Tibial artery (tissue), 4 donors: ENCODE results near the gene OVAAL.

Experiments
- DNase-seq, 2 donors: peaks; one replicate each; pipeline ENCODE4 v3.0.0-alpha.2; 2019
- H3K27ac ChIP-seq, 2 donors: fragments of 200-600 bp; sonication (generic) in 1 of 2; 1 replicate in 1 of 2; 2 replicates in 1 of 2; pipeline ENCODE4 v1.5.1; 2018 to 2019; ENCODE audit warnings: mild to moderate bottlenecking in 1 of 2
- H3K27me3 ChIP-seq, 2 donors: fragments of 200-600 bp; sonication (generic) in 1 of 2; one replicate each; pipeline versions ENCODE4 v1.5.1 to v1.6.0; 2016 to 2019
- H3K36me3 ChIP-seq, 3 donors: fragments of 200-600 bp; sonication (generic) in 2 of 3; one replicate each; pipeline ENCODE4 v1.5.1; 2016 to 2019; ENCODE audit warnings: mild to moderate bottlenecking in 2 of 3
- H3K4me1 ChIP-seq, 4 donors: fragments of 200-600 bp; sonication (generic) in 2 of 4; 1 replicate in 3 of 4; 2 replicates in 1 of 4; pipeline ENCODE4 v1.5.1; 2016 to 2019
- H3K4me3 ChIP-seq, 2 donors: fragments of 200-600 bp; sonication (generic) in 1 of 2; 1 replicate in 1 of 2; 2 replicates in 1 of 2; pipeline ENCODE4 v1.5.1; 2018 to 2019; ENCODE audit warnings: mild to moderate bottlenecking in 2 of 2
- H3K9me3 ChIP-seq, 3 donors: fragments of 200-600 bp; sonication (generic) in 1 of 3; one replicate each; pipeline ENCODE4 v1.5.1; 2016 to 2019
- intact Hi-C: fragments of 100-400 bp; cut with DNase I; formaldehyde crosslinking; loops from one replicate; pipeline ENCODE4 v1.15.0; 2023; ENCODE audit warnings: low total_unique reads
- TF ChIP-seq, protein P1 (sequence below), 2 experiments: fragments of 200-600 bp in 1 of 2; fragments of 450-650 bp in 1 of 2; IDR thresholded peaks; one replicate each; pipeline ENCODE4 v1.5.1; 2017 to 2019; ENCODE audit warnings: antibody characterized with exemption in 2 of 2, mild to moderate bottlenecking in 1 of 2, moderate library complexity in 1 of 2

Gene OVAAL

DNA sequence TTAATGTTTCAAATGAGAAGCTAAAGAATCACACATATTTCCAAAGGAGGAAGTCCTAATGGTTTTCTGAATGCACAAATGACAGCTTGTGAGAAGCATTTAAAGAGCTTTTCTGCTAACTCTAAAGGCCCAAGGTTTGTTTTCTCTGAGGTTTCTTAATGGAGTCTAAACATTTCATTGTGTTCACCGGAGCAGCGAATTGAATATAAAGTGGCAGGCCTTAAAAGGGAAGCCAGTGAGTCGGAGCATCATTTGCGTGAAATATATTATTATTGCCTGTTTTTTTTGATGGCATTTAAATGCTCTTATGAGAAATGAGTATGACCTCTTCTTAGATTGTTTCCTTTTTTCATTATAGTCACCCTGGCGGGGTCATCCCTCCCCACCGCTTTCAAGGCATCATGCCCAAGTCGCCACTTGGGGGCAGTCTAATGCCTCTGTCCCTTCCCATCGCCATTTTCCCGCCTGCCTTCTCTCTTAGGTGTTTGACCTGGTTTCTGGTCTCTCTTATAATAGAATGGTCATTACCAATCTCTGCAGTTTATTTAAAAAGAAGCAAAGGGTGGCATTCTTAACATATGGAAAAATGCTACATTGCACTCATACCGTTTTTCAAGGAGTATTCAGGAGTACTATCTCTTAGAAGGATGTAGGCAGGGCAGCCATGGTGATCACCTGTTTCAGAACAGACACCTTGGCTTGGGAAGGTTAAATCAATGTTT lies 25.3 kb upstream of the OVAAL start:
- intact Hi-C loops: loop anchor here (5.0 kb wide), 1 partner anchor 329 kb away; no protein-coding TSS in a partner anchor
- TF ChIP-seq, protein P1, sequence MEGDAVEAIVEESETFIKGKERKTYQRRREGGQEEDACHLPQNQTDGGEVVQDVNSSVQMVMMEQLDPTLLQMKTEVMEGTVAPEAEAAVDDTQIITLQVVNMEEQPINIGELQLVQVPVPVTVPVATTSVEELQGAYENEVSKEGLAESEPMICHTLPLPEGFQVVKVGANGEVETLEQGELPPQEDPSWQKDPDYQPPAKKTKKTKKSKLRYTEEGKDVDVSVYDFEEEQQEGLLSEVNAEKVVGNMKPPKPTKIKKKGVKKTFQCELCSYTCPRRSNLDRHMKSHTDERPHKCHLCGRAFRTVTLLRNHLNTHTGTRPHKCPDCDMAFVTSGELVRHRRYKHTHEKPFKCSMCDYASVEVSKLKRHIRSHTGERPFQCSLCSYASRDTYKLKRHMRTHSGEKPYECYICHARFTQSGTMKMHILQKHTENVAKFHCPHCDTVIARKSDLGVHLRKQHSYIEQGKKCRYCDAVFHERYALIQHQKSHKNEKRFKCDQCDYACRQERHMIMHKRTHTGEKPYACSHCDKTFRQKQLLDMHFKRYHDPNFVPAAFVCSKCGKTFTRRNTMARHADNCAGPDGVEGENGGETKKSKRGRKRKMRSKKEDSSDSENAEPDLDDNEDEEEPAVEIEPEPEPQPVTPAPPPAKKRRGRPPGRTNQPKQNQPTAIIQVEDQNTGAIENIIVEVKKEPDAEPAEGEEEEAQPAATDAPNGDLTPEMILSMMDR (IDR thresholded peaks at IDR 0.05): peak; percentile 73 to 80
- no peaks in the 10 kb centered on the region for H3K9me3 ChIP-seq
- no peak overlapping the region for H3K27ac ChIP-seq
- no peaks in the 10 kb centered on the region for H3K36me3 ChIP-seq
- no peaks in the 10 kb centered on the region for H3K27me3 ChIP-seq
- DNase-seq: peak; percentile 52 to 72
- H3K4me3 ChIP-seq: no peak overlapping the region
- H3K4me1 ChIP-seq: peaks cover 0 to 24% (median 8%) of the 10 kb centered on the region in 4 donors

DNA sequence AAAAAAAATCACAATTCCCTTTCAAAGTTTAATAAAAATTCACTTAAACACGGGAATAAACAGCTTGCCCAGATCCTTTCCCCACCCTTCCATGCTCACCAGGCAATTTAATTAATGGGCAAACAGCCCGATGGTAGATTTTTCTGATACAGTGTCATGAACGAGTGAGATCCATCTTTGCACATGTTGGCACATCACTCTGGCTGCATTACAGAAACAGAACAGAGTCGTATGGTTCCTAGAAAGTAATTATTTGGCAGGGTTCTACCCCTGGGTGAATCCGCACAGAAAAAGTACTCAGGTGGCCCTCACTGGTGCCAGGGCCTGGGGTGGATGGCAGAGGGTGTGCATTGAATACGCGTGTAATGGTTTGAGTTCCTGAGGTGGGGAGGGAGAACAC lies 24.6 kb upstream of the OVAAL start:
- no peak for DNase-seq
- Histone ChIP-seq H3K27ac (no peak overlapping the region), H3K4me3 (no peak overlapping the region), H3K4me1 (peaks cover 0 to 18% (median 5%) of the 10 kb centered on the region in 4 donors), H3K27me3 (no peaks in the 10 kb centered on the region), H3K36me3 (no peaks in the 10 kb centered on the region), H3K9me3 (no peaks in the 10 kb centered on the region)
- intact Hi-C loops: loop anchor here (5.0 kb wide), 1 partner anchor 328 kb away; no protein-coding TSS in a partner anchor
- TF ChIP-seq, protein P1 (IDR thresholded peaks at IDR 0.05): no peak

DNA sequence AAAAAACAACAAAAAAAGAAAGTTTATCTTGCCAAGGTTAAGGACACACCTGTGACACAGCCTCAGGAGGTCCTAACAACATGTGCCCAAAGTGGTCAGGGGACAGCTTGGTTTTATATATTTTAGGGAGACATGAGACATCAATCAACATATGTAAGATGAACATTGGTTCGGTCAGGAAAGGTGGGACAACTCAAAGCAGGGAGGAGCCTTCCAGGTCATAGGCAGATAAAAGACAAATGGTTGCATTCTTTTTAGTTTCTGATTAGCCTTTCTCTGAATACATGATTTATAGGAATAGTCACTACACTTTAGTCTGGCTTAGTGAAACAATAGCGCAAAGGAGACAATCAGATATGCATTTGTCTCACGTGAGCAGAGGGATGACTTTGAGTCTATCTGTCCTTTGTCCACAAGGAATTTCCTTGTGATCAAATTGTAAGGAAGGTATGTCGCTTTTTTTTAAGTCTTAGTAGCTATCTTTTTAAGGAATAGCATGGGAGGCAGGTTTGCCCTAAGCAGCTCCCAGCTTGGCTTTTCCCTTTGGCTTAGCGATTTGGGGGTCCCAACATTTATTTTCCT lies 23.3 kb upstream of the OVAAL start:
- intact Hi-C loops: no loop called here

DNA sequence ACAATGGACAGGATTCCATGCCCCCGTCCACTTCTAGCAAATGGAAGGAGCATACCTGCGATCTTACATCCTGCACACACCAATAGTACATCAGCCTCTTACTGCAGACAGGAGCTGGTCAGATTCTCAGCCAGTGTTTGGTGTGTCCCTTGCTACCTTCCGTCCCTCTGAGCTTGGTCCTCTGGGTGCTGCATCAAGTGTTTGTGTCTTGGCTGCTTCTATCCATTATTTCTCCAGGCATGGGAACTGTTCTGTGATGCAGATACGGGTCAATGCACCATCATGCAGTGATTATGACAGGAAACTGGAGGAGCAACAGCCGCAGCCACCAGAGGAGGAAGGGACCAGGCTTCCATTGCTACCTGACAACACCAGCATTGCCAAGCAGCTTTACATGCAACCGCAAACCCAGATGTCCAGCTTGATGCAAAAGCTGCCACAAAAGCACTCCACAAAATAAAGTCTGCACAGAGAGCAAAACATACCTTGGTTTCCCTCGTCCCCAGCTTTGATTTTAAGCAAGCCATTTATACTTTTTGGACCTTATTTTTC lies 21.9 kb upstream of the OVAAL start:
- H3K4me3 ChIP-seq: no peak overlapping the region
- H3K27ac ChIP-seq: no peak overlapping the region
- no peaks in the 10 kb centered on the region for H3K36me3 ChIP-seq
- H3K27me3 ChIP-seq: no peaks in the 10 kb centered on the region
- no peak for DNase-seq
- H3K9me3 ChIP-seq: no peaks in the 10 kb centered on the region
- TF ChIP-seq, protein P1 (IDR thresholded peaks at IDR 0.05): no peak
- peaks cover 0 to 18% (median 6%) of the 10 kb centered on the region in 4 donors for H3K4me1 ChIP-seq
- intact Hi-C loops: no loop called here

More for the DNA sequence above, 23.3 kb upstream of the OVAAL start:
- no peaks in the 10 kb centered on the region for H3K27me3 ChIP-seq
- TF ChIP-seq, protein P1 (IDR thresholded peaks at IDR 0.05): no peak
- no peaks in the 10 kb centered on the region for H3K9me3 ChIP-seq
- H3K27ac ChIP-seq: no peak overlapping the region
- no peak for DNase-seq
- H3K4me1 ChIP-seq: peaks cover 0 to 9% (median 1%) of the 10 kb centered on the region in 4 donors
- no peaks in the 10 kb centered on the region for H3K36me3 ChIP-seq
- H3K4me3 ChIP-seq: no peak overlapping the region

DNA sequence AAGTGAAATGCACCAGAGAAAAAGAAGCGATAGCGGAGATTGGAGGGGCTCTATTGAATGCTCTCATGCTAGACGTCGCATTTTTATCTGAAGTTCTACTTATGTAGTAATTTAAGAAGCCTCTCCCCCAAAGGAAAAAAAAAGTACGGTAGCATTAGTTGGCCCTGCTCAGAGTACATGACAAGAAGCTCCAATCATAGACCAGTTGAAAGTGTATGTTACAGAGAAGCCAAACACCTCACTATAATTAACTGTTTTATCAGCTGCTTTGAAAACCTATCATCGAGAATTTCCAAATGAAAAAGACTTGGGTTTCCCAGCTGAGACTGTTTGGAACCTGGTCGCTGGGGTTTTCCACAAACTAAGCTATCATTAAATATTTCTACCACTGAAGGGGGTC lies 19.6 kb upstream of the OVAAL start:
- Histone ChIP-seq H3K27ac (no peak overlapping the region), H3K9me3 (no peaks in the 10 kb centered on the region), H3K27me3 (no peaks in the 10 kb centered on the region), H3K4me3 (no peak overlapping the region), H3K4me1 (peaks cover 0 to 41% (median 15%) of the 10 kb centered on the region in 4 donors), H3K36me3 (no peaks in the 10 kb centered on the region)
- intact Hi-C loops: no loop called here
- no peak for DNase-seq
- TF ChIP-seq, protein P1 (IDR thresholded peaks at IDR 0.05): no peak
